Measurements from ENCODE around the gene DNAJB8.

The DNAJB8 gene

GRCh38 chr3:128447561-128448013 is 19.1 kb downstream of the DNAJB8 start:
- no peak for DNase-seq

- no peak for DNase-seq
These were observed 19.9 kb downstream of the DNAJB8 start for GRCh38 chr3:128446821-128447220.

GRCh38 chr3:128445357-128445756 is 21.3 kb downstream of the DNAJB8 start:
- DNase-seq, result no peak

GRCh38 chr3:128443771-128444170 is 22.9 kb downstream of the DNAJB8 start:
- DNase-seq, result no peak

- DNase-seq, result no peak
These were observed 23.7 kb downstream of the DNAJB8 start for GRCh38 chr3:128442949-128443348.

GRCh38 chr3:128442070-128442469 is 24.6 kb downstream of the DNAJB8 start:
- DNase-seq, result no peak

GRCh38 chr3:128439226-128439625 is 27.5 kb downstream of the DNAJB8 start:
- DNase-seq, result no peak

GRCh38 chr3:128438488-128439072 is 28.1 kb downstream of the DNAJB8 start:
- no peak for DNase-seq

GRCh38 chr3:128436214-128436613 is 30.5 kb downstream of the DNAJB8 start:
- no peak for DNase-seq

- DNase-seq, result no peak
These were observed 31.1 kb downstream of the DNAJB8 start for GRCh38 chr3:128435561-128435960.

GRCh38 chr3:128435058-128435457 is 31.6 kb downstream of the DNAJB8 start:
- no peak for DNase-seq

- DNase-seq, result no peak
These were observed 32.2 kb downstream of the DNAJB8 start for GRCh38 chr3:128434524-128434923.

- no peak for DNase-seq
These were observed 32.9 kb downstream of the DNAJB8 start for GRCh38 chr3:128433837-128434165.

GRCh38 chr3:128432971-128433836 is 33.5 kb downstream of the DNAJB8 start:
- DNase-seq, result peak in 2 of 51 donors; percentile 6 to 19

GRCh38 chr3:128432301-128432970 is 34.3 kb downstream of the DNAJB8 start:
- DNase-seq, result no peak

GRCh38 chr3:128431803-128432300 is 34.8 kb downstream of the DNAJB8 start:
- no peak for DNase-seq

GRCh38 chr3:128430731-128431130 is 36.0 kb downstream of the DNAJB8 start:
- no peak for DNase-seq

- DNase-seq, result no peak
These were observed 36.4 kb downstream of the DNAJB8 start for GRCh38 chr3:128430301-128430700.

GRCh38 chr3:128429751-128430150 is 36.9 kb downstream of the DNAJB8 start:
- no peak for DNase-seq

GRCh38 chr3:128429275-128429674 is 37.4 kb downstream of the DNAJB8 start:
- DNase-seq, result no peak

- no peak for DNase-seq
These were observed 38.5 kb downstream of the DNAJB8 start for GRCh38 chr3:128427872-128428822.
